Stomach (tissue), 4 donors: ENCODE data around the gene FOXN3.
"Not testable (repeated sequence)": the region's sequence is repeated elsewhere in the genome, so short reads cannot be mapped to it uniquely, and the experiment has no call there.

ENCODE experiments used
- CTCF ChIP-seq, 7 experiments: fragments of 450-650 bp in 4 of 7; fragments of 200-600 bp in 3 of 7; sonication (generic) in 3 of 7; IDR thresholded peaks; one replicate each; pipeline ENCODE4 v1.5.1; 2016 to 2019; ENCODE audit warnings: antibody characterized with exemption in 7 of 7, control low read depth in 2 of 7, mild to moderate bottlenecking in 1 of 7
- EP300 ChIP-seq: sonication (generic); formaldehyde crosslinking; IDR thresholded peaks from one replicate; pipeline ENCODE4 v1.6.1; 2017; ENCODE audit warnings: antibody characterized with exemption
- POLR2A ChIP-seq, 4 donors: fragments of 450-650 bp; IDR thresholded peaks; one replicate each; pipeline ENCODE4 v1.6.1; 2016; ENCODE audit warnings: antibody characterized with exemption in 4 of 4, control low read depth in 2 of 4, mild to moderate bottlenecking in 1 of 4, moderate library complexity in 1 of 4
- POLR2AphosphoS5 ChIP-seq, 3 donors: sonication (generic); formaldehyde crosslinking; IDR thresholded peaks; one replicate each; pipeline ENCODE4 v1.6.1; 2016; ENCODE audit warnings: antibody characterized with exemption in 3 of 3

- TF ChIP-seq CTCF (IDR thresholded peaks at IDR 0.05); POLR2AphosphoS5 (IDR thresholded peaks at IDR 0.05); POLR2A (IDR thresholded peaks at IDR 0.05); EP300: not testable (repeated sequence)
These were observed 217.7 kb downstream of the FOXN3 start for GRCh38 chr14:89199357-89199756.
